Adipose tissue (tissue), 3 donors: ENCODE data around the gene FGR. TPM values are rescaled to one million over a fixed set of nuclear protein-coding genes. Genes with fewer than 3 reads are reported as not detected.
"Not testable (repeated sequence)": the region's sequence is repeated elsewhere in the genome, so short reads cannot be mapped to it uniquely, and the experiment has no call there.

Source experiments
- H3K27ac ChIP-seq: one replicate; pipeline ENCODE4 v1.5.1; 2013; ENCODE audit warnings: low read depth, low read length
- WGBS, 3 donors: extraction: QIAGEN DNeasy Blood & Tissue Kit; methylation state at CpG; one replicate each; pipeline ENCODE4 v1.1.7; 2013; 5-methylcytosine and 5-hydroxymethylcytosine counted together
- polyA plus RNA-seq, 3 donors: library from polyadenylated mRNA; stranded (reverse); fragments of 200-250 nt; gene quantifications; one replicate each; pipeline ENCODE4 v1.2.3, GENCODE V29; 2013
- donor health status: healthy with polysubstance abuse.
- donor health status: Bipolar disorder and iron deficiency.
- donor health status: healthy.

FGR gene
- polyA plus RNA-seq: 10 to 100 TPM in 2 of 3 donors, 1 to 10 TPM in 1; 4.2 to 39.8 (median 33.9) TPM

- H3K27ac ChIP-seq: peak within 1 kb of the TSS; percentile 88
- WGBS, 3 donors: 18 to 53% (median 30%) methylated on average over 25 to 28 of the region's 28 CpGs
Observed at GRCh38 chr1:27634985-27635367, at the start of gene FGR. FGR (minus strand) TSS chr1:27635185; CDS start chr1:27623916, 11,269 bp downstream.

GRCh38 chr1:27684176-27684575 lies 49.2 kb upstream of the FGR start:
- no peak overlapping the region for H3K27ac ChIP-seq
- WGBS, 3 donors: 91 to 98% (median 93%) methylated on average over 2 of the region's 2 CpGs

- 57 to 95% (median 81%) methylated on average over 5 of the region's 5 CpGs for WGBS, 3 donors
- H3K27ac ChIP-seq: no peak overlapping the region
Observed at GRCh38 chr1:27682351-27682944, 47.5 kb upstream of the FGR start.

DNA sequence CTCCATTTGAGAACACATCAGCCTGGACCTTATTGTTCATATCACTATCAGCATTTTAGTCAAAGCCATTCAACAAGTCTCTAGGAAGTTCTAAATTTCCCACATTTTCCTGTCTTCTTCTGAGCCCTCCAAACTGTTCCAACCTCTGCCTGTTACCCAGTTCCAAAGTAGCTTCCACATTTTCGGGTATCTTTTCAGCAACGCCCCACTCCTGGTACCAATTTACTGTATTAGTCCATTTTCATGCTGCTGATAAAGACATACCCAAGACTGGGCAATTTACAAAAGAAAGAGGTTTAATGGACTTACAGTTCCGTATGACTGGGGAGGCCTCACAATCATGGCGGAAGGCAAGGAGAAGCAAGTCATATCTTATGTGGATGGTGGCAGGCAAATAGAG lies 46.6 kb upstream of the FGR start:
- 96 to 100% (median 98%) methylated on average over 4 of the region's 4 CpGs for WGBS, 3 donors

GRCh38 chr1:27680225-27680791 lies 45.3 kb upstream of the FGR start:
- 100% methylated on average over 2 of the region's 2 CpGs for WGBS, 3 donors
- H3K27ac ChIP-seq: not testable (repeated sequence)

More for the DNA sequence above, 46.6 kb upstream of the FGR start:
- H3K27ac ChIP-seq: not testable (repeated sequence)

- no peak overlapping the region for H3K27ac ChIP-seq
Observed at GRCh38 chr1:27678747-27679146, 43.8 kb upstream of the FGR start.

- 95 to 100% (median 98%) methylated on average over 1 of the region's 1 CpG for WGBS, 3 donors
- no peak overlapping the region for H3K27ac ChIP-seq
Observed at GRCh38 chr1:27676410-27676809, 41.4 kb upstream of the FGR start.

DNA sequence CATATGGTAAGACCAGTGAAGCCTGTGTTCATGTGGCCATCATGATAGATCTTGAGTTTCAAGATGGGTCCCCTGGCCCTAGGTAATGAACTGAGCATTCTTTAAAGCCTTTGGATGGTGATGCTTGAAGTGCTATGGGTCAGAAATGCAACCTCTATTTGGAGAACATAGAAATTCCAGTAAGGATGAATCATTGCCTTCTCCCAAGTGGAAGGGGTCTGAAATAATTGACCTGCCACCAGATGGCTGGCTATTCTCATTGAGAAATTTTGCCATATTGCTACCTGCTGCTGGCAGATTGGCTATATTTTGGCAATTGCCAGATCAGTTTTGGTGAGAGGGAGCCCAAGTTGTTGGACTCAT lies 37.7 kb upstream of the FGR start:
- H3K27ac ChIP-seq: no peak overlapping the region

DNA sequence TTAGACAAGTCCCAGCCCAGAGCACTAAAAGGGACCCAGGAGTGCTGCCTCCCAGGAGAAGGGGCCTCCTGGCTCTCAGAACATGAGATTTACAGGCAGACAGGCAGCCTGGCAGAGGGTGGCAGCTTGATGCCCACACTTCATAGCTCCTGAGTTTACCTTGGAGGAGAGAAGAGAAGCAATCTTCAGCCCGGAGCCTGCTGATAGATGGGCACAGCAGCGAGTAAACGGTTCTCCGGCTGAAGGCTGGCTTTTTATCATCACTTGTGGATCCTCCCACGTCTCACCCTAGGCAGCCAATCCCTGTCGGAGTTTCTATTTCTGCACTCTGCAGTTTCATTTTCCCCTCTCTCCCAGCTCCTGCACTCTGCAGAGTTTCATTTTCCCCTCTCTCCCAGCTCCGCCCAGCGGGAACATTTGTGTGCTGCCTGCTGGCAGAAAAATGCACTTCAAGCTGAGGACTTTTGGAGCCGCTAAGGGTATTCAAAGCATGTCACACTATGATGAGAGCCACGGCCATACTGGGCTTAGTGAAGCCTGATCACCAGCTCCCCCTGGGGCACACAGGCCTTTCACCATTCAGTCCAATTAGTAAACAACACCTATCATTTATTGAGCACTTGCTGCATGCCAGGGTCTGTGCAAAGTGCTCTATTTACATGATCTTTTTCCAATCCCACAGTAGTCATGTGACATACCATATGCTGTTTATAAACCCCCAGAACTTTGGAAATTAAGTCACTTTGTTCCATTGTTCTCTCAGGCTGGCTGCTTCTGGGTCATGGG lies 37.2 kb upstream of the FGR start, which contains the start of gene IFI6:
TSS of gene IFI6 (minus strand) at position 229 of the 786 bp plus-strand sequence. CDS start 2,878 bp downstream, outside the sequence.
- H3K27ac ChIP-seq: no peak within 1 kb of the TSS
- 0 to 1% (median 1%) methylated on average over 10 of the region's 10 CpGs for WGBS, 3 donors

DNA sequence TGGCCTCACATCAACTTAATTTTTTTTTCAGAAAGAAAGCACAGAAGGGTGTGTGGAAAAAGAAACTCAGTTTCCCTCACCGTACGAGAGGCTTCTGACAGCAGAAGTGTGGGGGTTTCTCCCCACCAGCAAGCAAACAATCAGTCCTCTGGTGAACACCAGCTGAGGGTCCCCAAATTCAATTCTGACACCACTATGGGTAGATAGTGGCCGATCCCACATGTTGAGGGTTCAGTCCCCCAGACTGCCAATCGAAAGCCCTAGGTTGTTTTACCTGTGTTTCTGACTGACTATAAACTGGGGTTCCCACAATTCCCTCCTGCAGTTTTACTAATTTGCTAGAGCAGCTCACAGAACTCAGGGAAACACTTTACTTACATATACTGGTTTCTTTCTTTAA lies 34.9 kb upstream of the FGR start:
- WGBS, 3 donors: 67 to 78% (median 73%) methylated on average over 4 of the region's 4 CpGs
- H3K27ac ChIP-seq: no peak overlapping the region

DNA sequence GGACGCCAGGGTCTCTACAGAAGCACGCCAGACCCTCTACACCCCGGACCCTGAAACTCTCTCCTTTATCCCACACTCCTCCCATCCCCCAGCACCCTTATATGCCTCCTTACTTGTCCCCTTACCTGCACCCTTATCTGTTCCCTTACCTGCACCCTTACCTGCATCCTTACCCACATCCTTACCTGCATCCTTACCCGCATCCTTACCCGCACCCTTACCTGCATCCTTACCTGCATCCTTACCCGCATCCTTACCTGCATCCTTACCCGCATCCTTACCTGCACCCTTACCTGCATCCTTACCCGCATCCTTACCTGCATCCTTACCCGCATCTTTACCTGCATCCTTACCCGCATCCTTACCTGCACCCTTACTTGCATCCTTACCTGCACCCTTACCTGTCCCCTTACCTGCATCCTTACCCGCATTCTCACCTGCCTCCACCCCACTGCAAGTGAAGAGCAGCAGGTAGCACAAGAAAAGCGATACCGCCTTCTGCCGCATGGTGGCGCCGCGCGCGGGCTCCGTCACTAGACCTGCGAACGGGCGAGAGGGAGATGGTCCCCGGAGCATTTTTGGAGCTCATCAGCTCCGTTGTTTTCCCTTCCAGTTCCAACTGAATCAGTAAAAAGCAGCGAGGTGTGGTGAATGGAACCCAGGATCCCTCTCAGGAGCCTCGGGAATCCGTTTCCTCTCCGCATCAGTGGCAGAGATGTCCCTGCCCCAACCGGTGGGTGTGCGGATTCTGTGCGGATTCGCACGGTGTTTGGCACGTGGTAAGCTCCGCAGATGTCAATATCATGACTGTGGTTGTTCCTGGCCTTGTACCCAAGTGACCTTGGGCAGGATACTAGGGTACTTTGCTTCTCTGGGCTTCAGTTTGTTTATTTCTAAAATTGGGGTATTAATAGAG lies 34.1 kb upstream of the FGR start:
- no peak overlapping the region for H3K27ac ChIP-seq
- WGBS, 3 donors: 14 to 15% (median 14%) methylated on average over 34 to 36 of the region's 36 CpGs

DNA sequence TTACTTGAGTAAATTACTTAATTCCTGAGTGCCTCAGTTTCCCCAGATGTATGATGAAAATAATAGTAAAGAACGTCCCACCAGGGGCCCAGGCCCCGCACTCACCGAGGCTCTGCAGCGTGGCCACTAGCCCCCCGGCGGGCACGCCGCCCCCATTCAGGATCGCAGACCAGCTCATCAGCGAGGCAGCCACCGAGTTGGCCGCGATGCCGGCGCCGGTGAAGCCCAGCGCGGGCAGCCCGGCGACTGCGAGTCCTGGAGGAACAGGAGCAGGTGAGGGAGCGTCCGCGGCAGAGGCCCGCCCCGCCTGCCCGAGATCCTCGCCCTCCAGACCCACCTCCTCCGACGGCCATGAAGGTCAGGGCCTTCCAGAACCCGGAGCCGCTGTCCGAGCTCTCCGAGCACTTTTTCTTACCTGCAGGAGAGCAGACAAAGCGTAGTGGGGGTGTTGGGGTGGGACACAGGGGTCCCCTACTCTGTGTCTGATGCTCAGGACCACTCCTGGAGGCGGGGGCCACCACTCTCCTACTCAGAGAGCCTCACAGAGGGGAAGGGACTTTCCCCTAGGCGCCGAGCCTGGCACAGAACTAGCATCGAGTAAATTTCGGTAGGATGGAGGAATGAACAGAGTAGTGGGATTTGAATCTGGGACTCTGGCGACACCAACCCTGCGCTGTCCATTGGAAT lies 33.3 kb upstream of the FGR start:
- H3K27ac ChIP-seq: no peak overlapping the region
- 77 to 89% (median 89%) methylated on average over 40 to 42 of the region's 42 CpGs for WGBS, 3 donors

DNA sequence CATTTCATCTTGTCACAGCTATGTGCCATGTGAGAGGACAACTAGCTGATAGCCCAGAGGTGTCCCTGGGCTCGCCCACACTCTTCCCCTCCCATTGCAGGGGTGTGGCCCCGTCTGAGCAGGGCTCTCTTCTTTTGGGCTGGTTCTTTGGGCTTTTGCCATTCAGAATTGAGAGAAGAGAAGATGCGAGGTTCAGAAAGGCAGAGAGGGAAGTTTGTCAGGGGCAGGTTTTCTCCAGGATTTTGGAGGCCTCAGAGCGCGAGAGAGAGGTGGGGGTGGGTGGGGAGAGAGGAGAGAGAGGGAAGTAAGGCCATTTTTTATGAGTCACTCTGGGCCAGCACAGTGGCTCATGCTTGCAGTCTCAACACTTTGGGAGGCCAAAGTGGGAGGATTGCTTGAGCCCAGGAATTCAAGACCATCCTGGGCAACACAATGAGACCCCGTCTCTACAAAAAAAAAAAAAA lies 31.8 kb upstream of the FGR start:
- whole genome bisulfite sequencing, 3 donors: 63 to 77% (median 70%) methylated on average over 6 of the region's 6 CpGs
- no peak overlapping the region for H3K27ac ChIP-seq

DNA sequence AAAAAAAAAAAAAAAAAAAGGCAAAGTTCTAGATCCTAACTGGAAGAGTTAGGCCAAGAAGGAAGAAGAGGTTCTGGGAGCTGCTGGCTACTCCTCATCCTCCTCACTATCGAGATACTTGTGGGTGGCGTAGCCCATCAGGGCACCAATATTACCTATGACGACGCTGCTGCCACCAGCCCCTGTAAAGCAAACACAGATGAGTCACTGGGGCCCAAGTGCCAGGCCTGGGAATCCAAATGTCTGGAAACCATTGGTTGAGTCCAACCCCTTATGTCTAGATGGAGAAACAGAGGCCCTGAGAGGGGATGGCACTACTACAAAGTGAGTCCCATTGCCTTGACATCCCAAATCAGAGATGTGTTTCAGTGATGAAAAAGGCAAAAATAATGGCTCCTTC lies 31.3 kb upstream of the FGR start:
- no peak overlapping the region for H3K27ac ChIP-seq
- 89 to 95% (median 92%) methylated on average over 4 of the region's 4 CpGs for WGBS, 3 donors

- WGBS, 3 donors: 82 to 86% (median 85%) methylated on average over 9 of the region's 9 CpGs
- H3K27ac ChIP-seq: no peak overlapping the region
Observed at GRCh38 chr1:27665016-27665651, 30.1 kb upstream of the FGR start.

GRCh38 chr1:27664291-27664690 lies 29.3 kb upstream of the FGR start:
- no peak overlapping the region for H3K27ac ChIP-seq
- WGBS, 3 donors: 70 to 76% (median 74%) methylated on average over 8 of the region's 8 CpGs

DNA sequence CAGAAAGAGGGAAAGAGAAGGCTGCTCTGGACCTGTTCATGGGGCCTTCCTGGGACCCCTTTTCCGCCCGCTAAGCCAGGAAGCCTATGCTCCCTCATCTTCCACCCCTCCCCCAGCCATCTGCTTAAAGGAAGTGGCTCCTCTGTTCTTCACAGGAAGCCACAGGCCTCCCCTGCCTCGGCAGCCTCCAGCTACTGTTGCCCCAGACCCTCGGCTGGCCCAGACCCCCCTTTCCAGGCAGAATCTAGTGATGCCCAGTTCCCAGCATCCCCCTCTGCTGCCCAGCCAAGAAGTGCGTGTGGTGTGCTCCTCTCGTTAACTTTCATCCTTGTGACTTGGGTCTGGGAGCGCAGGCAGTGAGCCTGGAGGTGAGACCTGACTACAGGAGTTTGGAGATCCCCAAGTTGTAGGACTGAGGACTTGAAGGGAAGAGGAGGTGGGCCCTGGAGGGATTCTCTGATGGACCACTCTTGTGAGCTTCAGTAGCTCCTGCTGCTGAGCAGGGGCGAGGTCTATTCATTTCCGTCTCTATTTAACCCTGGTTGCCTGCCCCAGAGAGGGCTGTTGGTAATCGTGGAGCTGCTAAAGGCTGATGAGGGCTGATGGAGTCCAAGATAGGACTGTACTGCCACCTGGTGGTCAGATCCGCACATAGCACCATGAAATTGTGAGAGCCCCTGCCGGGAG lies 27.9 kb upstream of the FGR start:
- 21 to 36% (median 22%) methylated on average over 12 of the region's 12 CpGs for WGBS, 3 donors
- H3K27ac ChIP-seq: no peak overlapping the region
